GM23338 (cell line): ENCODE measurements around the gene CFAP77. TPM values are rescaled to one million over a fixed set of nuclear protein-coding genes. Genes with fewer than 3 reads are reported as not detected.

Source experiments
- ATAC-seq: fragments of 200-7000 bp; cut with Tn5 transposase; 3 replicates; pipeline ENCODE4 v1.9.1; 2020
- DNase-seq: peaks from one replicate; pipeline ENCODE4 v3.0.0-alpha.2; 2015; ENCODE audit warnings: low spot score
- H2AFZ ChIP-seq: fragments of 200-600 bp; sonication (generic); 2 replicates; pipeline ENCODE4 v1.8.0; 2016; ENCODE audit warnings: antibody characterized with exemption, mild to moderate bottlenecking, moderate library complexity
- H3F3A ChIP-seq: fragments of 200-600 bp; sonication (generic); replicated peaks from 2 replicates; pipeline ENCODE4 v1.8.0; 2017; ENCODE audit warnings: antibody characterized with exemption, mixed run types, low read depth
- H3K27ac ChIP-seq: fragments of 200-600 bp; sonication (generic); 2 replicates; pipeline ENCODE4 v1.6.1; 2016; ENCODE audit warnings: low read depth
- H3K27me3 ChIP-seq: fragments of 200-600 bp; sonication (generic); 2 replicates; pipeline ENCODE4 v1.8.0; 2016; ENCODE audit warnings: mild to moderate bottlenecking, mixed run types, moderate library complexity; ENCODE audit not compliant: insufficient read depth
- H3K36me3 ChIP-seq: fragments of 200-600 bp; sonication (generic); 2 replicates; pipeline ENCODE4 v1.8.0; 2016; ENCODE audit warnings: mild to moderate bottlenecking; ENCODE audit not compliant: insufficient read depth
- H3K4me1 ChIP-seq: fragments of 200-600 bp; sonication (generic); 2 replicates; pipeline ENCODE4 v1.8.0; 2016; ENCODE audit warnings: mild to moderate bottlenecking, moderate library complexity; ENCODE audit not compliant: insufficient read depth
- H3K4me2 ChIP-seq: fragments of 200-600 bp; sonication (generic); 2 replicates; pipeline ENCODE4 v1.7.1; 2017; ENCODE audit warnings: mixed run types
- H3K4me3 ChIP-seq: fragments of 200-600 bp; sonication (generic); 2 replicates; pipeline ENCODE4 v1.6.1; 2016; ENCODE audit warnings: mixed run types
- H3K79me2 ChIP-seq: fragments of 200-600 bp; sonication (generic); replicated peaks from 2 replicates; pipeline ENCODE4 v1.8.0; 2017; ENCODE audit warnings: mild to moderate bottlenecking; ENCODE audit not compliant: insufficient read depth
- H3K9me2 ChIP-seq: fragments of 200-600 bp; sonication (generic); 2 replicates; pipeline ENCODE4 v1.8.0; 2017; ENCODE audit not compliant: insufficient read depth
- H4K20me1 ChIP-seq: fragments of 200-600 bp; sonication (generic); replicated peaks from 2 replicates; pipeline ENCODE4 v1.8.0; 2017; ENCODE audit warnings: mild to moderate bottlenecking; ENCODE audit not compliant: insufficient read depth
- H3K27ac Mint-ChIP-seq: 2 replicates; pipeline ENCODE4 v1.8.0; 2020; ENCODE audit warnings: inconsistent platforms, mild to moderate bottlenecking, moderate library complexity, mixed read lengths
- H3K27me3 Mint-ChIP-seq: 3 replicates; pipeline ENCODE4 v1.8.0; 2022; ENCODE audit warnings: low read depth, mild to moderate bottlenecking, moderate library complexity, mixed read lengths, inconsistent platforms; ENCODE audit not compliant: insufficient read depth, poor library complexity
- H3K36me3 Mint-ChIP-seq: 3 replicates; pipeline ENCODE4 v1.8.0; 2021; ENCODE audit warnings: low read depth, mild to moderate bottlenecking, inconsistent platforms, moderate library complexity, mixed read lengths
- H3K4me1 Mint-ChIP-seq: 3 replicates; pipeline ENCODE4 v1.8.0; 2020; ENCODE audit warnings: mild to moderate bottlenecking, inconsistent platforms, mixed read lengths
- H3K4me3 Mint-ChIP-seq: 3 replicates; pipeline ENCODE4 v1.8.0; 2021; ENCODE audit warnings: moderate library complexity, mild to moderate bottlenecking, inconsistent platforms, mixed read lengths
- H3K9me3 Mint-ChIP-seq: 3 replicates; pipeline ENCODE4 v1.8.0; 2020; ENCODE audit warnings: moderate library complexity, mild to moderate bottlenecking, inconsistent platforms, mixed read lengths
- ETS1 ChIP-seq: IDR thresholded peaks from 2 replicates; pipeline ENCODE4 v1.6.1; 2016; ENCODE audit warnings: antibody characterized with exemption
- EZH2 ChIP-seq: fragments of 200-600 bp; sonication (generic); IDR thresholded peaks from one replicate; pipeline ENCODE4 v1.8.0; 2017; ENCODE audit warnings: antibody characterized with exemption, mild to moderate bottlenecking, low read depth; ENCODE audit not compliant: unreplicated experiment
- EZH2phosphoT487 ChIP-seq: fragments of 200-600 bp; sonication (generic); IDR thresholded peaks from one replicate; pipeline ENCODE4 v1.8.1; 2018; ENCODE audit warnings: antibody characterized with exemption; ENCODE audit not compliant: unreplicated experiment
- NANOG ChIP-seq: IDR thresholded peaks from 2 replicates; pipeline ENCODE4 v1.6.1; 2016; ENCODE audit warnings: antibody characterized with exemption, borderline replicate concordance
- POLR2AphosphoS5 ChIP-seq: IDR thresholded peaks from 2 replicates; pipeline ENCODE4 v1.6.1; 2016; ENCODE audit warnings: antibody characterized with exemption, low read depth
- STAT1 ChIP-seq: IDR thresholded peaks from one replicate; pipeline ENCODE4 v1.6.1; 2016; ENCODE audit warnings: antibody characterized with exemption; ENCODE audit not compliant: unreplicated experiment
- ZNF331 ChIP-seq: fragments of 250-450 bp; sonication (Bioruptor Pico); IDR thresholded peaks from 2 replicates; pipeline ENCODE4 v1.5.0; 2020; ENCODE audit warnings: low read depth, mild to moderate bottlenecking, moderate library complexity
- ZNF462 ChIP-seq: fragments of 250-450 bp; sonication (Bioruptor Pico); IDR thresholded peaks from 2 replicates; pipeline ENCODE4 v1.5.0; 2020; ENCODE audit warnings: mild to moderate bottlenecking, moderate library complexity
- polyA plus RNA-seq: library from polyadenylated mRNA; unstranded; fragments of >200 nt; fragmentation: Nextera tagmentation; extraction: Ambion mirVana; gene quantifications from 2 replicates; pipeline ENCODE4 v1.2.1, GENCODE V29; 2016
- total RNA-seq: library from RNA; depleted of rRNA; stranded (reverse); fragments of >200 nt; shearing (Covaris generic); gene quantifications from 2 replicates; pipeline ENCODE4 v1.2.3, GENCODE V29; 2014
- TF ChIP-seq, protein P1 (sequence below): IDR thresholded peaks from one replicate; pipeline ENCODE4 v1.6.1; 2018; ENCODE audit warnings: antibody characterized with exemption; ENCODE audit not compliant: unreplicated experiment
- TF ChIP-seq, protein P2 (sequence below), 2 experiments: fragments of 200-600 bp in 1 of 2; sonication (generic) in 1 of 2; conservative IDR thresholded peaks; 2 replicates each; pipeline versions ENCODE4 v1.5.1 to v1.6.1; 2016 to 2017; ENCODE audit warnings: antibody characterized with exemption in 2 of 2, low read depth in 2 of 2, mild to moderate bottlenecking in 2 of 2, moderate library complexity in 1 of 2

CFAP77 gene
- total and polyA plus RNA-seq, 2 experiments from 2014 or later, result 0.97 to 1.3 TPM

DNA sequence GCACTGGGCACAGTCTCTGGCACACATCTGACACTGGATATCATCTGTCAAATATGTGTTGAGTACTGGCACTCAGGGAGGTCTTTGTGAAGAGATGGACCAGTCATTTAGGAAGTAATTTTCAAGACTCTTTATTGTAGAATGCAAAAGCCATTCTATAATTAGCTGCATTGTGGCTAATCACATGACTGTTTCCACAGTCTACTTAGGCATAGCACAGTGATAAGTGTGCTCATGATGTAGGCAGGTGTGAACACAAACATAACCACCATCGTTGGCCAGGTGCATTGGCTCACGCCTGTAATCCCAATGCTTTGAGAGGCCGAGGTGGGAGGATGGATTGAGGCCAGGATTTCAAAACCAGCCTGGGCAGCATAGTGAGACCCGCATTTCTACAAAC, 62.2 kb downstream of the CFAP77 start:
- no peaks in the 10 kb centered on the region; the same call in 2 of the 3 replicates for H3K9me3 Mint-ChIP-seq
- H3K27me3 ChIP-seq, result no peaks in the 10 kb centered on the region
- ATAC-seq, result no peak

More for the DNA sequence above, 62.2 kb downstream of the CFAP77 start:
- no peak overlapping the region for H3K27ac Mint-ChIP-seq
- no peaks in the 10 kb centered on the region for H3K79me2 ChIP-seq
- H3F3A ChIP-seq, result no peaks in the 10 kb centered on the region
- no peaks in the 10 kb centered on the region for H3K9me2 ChIP-seq
- no peak overlapping the region for H3K27ac ChIP-seq
- H3K36me3 ChIP-seq, result no peaks in the 10 kb centered on the region
- H3K27me3 Mint-ChIP-seq, result peaks cover 1% of the 10 kb centered on the region
- H2AFZ ChIP-seq, result no peak overlapping the region
- H3K4me1 ChIP-seq, result no peaks in the 10 kb centered on the region
- H3K36me3 Mint-ChIP-seq, result no peaks in the 10 kb centered on the region
- no peak overlapping the region for H3K4me3 ChIP-seq
- no peak overlapping the region for H3K4me2 ChIP-seq
- TF ChIP-seq, protein P1, sequence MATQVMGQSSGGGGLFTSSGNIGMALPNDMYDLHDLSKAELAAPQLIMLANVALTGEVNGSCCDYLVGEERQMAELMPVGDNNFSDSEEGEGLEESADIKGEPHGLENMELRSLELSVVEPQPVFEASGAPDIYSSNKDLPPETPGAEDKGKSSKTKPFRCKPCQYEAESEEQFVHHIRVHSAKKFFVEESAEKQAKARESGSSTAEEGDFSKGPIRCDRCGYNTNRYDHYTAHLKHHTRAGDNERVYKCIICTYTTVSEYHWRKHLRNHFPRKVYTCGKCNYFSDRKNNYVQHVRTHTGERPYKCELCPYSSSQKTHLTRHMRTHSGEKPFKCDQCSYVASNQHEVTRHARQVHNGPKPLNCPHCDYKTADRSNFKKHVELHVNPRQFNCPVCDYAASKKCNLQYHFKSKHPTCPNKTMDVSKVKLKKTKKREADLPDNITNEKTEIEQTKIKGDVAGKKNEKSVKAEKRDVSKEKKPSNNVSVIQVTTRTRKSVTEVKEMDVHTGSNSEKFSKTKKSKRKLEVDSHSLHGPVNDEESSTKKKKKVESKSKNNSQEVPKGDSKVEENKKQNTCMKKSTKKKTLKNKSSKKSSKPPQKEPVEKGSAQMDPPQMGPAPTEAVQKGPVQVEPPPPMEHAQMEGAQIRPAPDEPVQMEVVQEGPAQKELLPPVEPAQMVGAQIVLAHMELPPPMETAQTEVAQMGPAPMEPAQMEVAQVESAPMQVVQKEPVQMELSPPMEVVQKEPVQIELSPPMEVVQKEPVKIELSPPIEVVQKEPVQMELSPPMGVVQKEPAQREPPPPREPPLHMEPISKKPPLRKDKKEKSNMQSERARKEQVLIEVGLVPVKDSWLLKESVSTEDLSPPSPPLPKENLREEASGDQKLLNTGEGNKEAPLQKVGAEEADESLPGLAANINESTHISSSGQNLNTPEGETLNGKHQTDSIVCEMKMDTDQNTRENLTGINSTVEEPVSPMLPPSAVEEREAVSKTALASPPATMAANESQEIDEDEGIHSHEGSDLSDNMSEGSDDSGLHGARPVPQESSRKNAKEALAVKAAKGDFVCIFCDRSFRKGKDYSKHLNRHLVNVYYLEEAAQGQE, result no peak
- TF ChIP-seq ETS1 (no peak), ZNF331 (CRISPR knock-in tag) (no peak), STAT1 (no peak), POLR2AphosphoS5 (no peak), EZH2 (no peak), EZH2phosphoT487 (no peak), ZNF462 (CRISPR knock-in tag) (no peak), NANOG (no peak)
- TF ChIP-seq, protein P2, sequence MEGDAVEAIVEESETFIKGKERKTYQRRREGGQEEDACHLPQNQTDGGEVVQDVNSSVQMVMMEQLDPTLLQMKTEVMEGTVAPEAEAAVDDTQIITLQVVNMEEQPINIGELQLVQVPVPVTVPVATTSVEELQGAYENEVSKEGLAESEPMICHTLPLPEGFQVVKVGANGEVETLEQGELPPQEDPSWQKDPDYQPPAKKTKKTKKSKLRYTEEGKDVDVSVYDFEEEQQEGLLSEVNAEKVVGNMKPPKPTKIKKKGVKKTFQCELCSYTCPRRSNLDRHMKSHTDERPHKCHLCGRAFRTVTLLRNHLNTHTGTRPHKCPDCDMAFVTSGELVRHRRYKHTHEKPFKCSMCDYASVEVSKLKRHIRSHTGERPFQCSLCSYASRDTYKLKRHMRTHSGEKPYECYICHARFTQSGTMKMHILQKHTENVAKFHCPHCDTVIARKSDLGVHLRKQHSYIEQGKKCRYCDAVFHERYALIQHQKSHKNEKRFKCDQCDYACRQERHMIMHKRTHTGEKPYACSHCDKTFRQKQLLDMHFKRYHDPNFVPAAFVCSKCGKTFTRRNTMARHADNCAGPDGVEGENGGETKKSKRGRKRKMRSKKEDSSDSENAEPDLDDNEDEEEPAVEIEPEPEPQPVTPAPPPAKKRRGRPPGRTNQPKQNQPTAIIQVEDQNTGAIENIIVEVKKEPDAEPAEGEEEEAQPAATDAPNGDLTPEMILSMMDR (conservative IDR thresholded peaks at IDR 0.05; ENCODE audit: low read depth in 2 of 2), result no peak
- H3K4me1 Mint-ChIP-seq, result no peaks in the 10 kb centered on the region; the same call in 2 of the 3 replicates
- DNase-seq, result no peak
- H3K4me3 Mint-ChIP-seq, result no peak overlapping the region
- H4K20me1 ChIP-seq, result no peaks in the 10 kb centered on the region
